Activated CD8-positive, alpha-beta memory T cell treated with anti-CD3 and anti-CD28 coated beads for 1 hour (primary cell): Measurements from ENCODE around the gene MGAT4B.

Experiments
- DNase-seq, 2 donors: peaks; one replicate each; pipeline ENCODE4 v3.0.0-alpha.2; 2020; ENCODE audit warnings: low read depth in 1 of 2; ENCODE audit errors: extremely low read depth in 1 of 2

MGAT4B gene

GRCh38 chr5:179827680-179828079 lies 21.0 kb upstream of the MGAT4B start:
- DNase-seq = no peak

DNA sequence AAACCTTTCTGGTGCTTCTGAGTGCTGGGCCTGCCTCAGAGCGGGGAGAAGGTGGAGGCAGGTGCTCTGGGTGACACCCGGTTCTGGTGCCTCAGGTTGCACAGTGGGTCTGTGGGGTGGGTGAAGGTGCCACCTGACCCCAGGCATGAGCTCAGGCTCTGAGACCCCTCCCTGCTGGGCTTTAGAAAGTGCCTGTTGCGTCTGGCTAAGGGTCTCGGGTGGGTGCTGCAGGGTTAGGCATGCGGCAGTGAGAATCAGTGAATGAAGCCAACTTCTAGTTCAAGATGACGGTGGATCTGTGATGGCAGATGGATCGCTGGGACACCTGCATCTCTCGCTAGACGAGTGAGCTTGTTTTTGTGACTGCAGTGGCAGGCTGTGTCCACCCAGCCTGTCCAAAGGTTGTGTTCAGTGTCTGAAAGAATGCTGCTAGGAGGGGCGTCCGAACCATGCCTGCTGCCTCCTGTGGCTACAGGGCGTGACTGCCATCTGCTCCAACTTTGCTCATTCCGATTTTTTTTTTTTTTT lies 19.1 kb upstream of the MGAT4B start:
- no peak for DNase-seq

DNA sequence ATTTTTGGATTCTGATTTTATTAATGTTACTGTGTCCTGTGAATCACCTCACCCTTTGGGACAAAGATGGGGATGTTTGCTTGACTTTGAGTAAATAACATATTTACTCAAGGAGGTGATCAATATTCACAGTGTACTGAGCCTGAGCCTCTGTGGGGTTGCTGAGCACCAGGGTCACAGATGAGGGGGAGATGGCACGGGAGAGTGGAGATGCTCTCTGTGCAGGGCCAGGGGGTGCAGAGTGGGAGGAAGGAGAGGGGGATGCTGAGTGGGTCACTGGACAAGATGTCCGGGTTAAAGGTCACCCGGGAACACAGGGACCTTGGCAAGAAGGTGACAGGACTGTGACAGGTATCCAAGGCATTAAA lies 18.1 kb upstream of the MGAT4B start:
- no peak for DNase-seq

DNA sequence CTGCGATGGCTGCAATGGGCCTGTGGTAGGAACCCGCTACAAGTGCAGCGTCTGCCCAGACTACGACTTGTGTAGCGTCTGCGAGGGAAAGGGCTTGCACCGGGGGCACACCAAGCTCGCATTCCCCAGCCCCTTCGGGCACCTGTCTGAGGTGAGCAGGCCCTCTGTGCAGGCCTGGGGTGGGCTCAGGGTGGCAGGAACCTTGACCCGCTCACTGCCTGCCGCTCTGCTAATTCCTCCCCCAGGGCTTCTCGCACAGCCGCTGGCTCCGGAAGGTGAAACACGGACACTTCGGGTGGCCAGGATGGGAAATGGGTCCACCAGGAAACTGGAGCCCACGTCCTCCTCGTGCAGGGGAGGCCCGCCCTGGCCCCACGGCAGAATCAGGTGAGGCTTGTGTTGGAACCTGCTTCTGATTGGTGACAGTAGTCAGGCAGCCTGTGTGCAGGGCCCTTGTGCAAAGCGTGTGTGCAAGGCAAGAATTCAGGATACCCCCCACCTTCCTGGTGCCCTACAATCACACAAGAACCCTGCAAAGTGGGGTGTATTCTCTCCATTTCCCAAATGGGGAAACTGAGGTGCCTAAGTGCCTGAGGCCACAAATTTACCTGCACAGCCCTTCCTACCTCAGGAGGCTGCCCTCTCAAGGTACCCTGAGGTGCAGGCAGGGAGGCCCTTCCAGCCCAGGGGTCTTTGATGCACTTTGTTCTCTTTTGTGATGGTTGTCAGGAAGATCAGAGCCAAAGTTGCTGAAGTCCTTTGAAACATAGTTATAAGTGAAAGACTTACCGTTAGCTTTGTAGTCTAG lies 17.5 kb upstream of the MGAT4B start:
- DNase-seq = no peak

DNA sequence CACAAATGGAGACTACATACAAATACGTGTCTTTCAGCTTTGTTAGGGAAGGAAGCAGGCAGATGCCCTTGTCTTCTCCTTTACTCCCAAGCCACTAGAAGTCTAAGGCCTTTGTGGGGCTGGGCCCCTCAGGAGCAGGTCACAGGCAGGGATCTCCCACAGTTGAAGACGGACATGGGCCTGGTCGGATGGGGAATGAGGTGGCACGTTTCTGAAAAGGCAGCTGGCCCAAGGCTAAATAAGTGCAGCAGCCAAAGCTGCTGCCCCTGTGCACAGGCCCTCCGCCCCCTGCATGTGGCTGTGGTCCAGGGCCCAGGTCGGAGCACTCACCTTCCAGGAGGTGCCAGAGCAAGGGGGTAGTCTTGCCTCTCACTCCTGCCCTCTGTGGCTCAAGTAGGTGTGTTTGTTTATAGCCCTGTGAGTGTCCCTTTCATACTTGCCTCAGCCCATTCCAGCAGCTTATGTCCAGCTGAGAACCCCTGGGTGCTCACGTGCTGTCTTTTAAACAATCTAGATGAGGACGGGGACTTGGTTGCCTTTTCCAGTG lies 15.9 kb upstream of the MGAT4B start:
- DNase-seq = no peak

- no peak for DNase-seq
Observed at GRCh38 chr5:179822059-179822432, 15.4 kb upstream of the MGAT4B start.

DNA sequence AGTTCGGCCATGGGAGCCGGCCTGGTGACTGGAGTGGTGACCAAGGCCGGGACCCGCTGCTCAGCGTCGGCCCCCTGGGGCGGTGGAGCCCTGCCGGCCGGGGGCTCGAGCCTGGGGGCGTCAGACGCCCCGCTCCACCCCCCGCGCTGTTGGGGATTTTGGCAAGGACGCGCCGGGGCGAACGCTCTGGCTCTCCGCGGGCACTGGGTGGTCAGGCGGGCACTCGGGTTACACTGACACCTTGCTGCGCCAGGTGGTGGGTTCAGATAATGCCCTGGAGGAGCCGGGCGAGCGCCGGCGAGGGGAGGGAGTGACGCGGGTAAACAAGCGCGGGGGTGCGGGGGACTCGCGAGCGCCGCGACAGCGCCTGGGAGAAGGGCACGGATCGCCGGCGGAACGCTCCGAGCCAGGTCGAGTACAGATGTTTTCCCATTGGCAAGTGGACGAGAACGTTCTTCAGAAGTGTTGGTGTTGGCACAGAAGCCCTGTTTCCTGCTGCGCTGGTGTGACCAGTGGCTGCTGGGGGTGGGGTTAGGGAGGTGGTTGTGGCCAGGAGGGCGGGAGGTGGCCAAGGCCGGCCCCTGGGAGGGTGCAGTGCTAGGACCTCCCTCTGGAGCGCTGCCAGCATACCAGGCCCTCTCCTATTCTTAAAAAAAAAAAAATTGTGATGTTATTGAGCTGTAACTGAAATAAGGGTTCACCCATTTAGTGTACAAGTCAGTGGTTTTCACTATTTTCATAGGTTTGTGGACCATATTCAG lies 14.8 kb upstream of the MGAT4B start:
- peak; percentile 62 to 72 for DNase-seq

DNA sequence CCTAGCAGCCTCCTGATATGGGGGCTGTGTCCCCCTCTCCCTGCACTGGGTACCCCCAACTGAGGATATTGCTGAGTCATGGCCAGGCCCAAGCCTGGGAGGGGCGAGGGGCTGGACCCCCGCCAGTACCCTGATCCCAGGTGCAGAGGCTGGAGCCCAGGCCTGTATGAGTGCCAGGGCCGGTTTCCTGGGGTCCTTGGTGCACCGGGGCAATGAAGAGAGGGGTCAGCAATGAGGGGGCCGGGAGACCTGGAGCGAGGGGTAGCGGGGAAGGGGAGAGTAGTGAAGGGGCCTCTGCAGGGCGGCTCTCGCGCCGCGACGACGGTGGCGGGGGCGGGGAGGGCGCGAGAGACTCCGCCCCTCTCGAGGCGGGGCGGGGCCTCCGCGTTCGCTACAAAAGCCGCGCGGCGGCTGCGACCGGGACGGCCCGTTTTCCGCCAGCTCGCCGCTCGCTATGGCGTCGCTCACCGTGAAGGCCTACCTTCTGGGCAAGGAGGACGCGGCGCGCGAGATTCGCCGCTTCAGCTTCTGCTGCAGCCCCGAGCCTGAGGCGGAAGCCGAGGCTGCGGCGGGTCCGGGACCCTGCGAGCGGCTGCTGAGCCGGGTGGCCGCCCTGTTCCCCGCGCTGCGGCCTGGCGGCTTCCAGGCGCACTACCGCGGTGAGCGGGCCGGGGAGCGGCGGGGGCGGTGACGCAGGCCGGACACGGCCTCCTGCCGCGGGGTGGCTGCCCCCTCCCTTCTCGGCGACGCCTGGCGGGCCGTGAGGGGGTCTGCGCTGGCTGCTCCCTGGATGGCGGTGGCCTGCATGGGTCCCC lies 14.0 kb upstream of the MGAT4B start, which contains the start of gene SQSTM1:
Gene SQSTM1 (plus strand): TSS at position 423 of the 815 bp plus-strand sequence. CDS start 32 bp downstream, at position 455.
- DNase-seq = peak in 1 of 2 donors; percentile 75

- no peak for DNase-seq
Observed at GRCh38 chr5:179820127-179820482, 13.4 kb upstream of the MGAT4B start.

DNA sequence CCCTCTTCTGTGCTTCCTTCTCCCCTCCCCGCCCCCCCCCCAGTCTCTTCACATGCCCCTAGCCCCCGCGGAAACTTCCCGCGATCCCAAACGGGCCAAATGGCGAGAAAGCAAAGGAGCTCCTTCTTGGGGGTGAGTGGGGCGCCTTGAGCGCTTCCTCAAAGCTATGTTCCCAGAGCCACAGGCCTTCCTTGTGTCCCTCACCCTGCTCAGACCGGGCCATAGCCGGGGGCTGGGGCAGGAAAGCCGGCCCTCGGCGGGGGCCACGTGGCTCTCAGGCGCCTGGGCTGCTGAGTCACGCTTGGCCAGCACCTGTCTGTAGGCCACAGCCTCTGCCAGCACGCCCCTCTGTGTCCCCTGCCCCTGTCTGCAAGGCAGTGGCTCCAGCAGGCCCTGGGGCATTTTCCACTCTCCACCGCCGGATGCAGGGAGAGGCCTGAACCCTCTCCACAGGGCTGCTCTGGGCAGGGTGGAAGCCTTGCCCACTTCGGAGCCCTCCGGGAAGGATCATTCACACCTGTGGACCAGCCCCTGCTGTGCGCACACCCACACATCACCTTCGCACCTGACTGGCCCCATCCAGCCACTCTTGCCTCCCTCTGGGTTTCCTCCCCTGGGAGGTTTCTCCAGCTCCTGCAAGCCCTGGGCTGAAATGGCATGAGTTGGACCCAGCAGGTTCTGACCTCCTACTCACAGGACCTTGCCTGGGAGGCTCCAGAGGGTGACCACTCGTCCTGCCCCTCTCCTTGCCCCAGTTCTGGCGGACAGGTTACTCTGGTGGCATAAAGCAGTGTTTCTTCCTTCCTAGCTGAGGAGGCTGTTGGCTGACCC lies 12.8 kb upstream of the MGAT4B start:
- DNase-seq = no peak

- peak; percentile 66 to 79 for DNase-seq
Observed at GRCh38 chr5:179818746-179819295, 12.2 kb upstream of the MGAT4B start.

- DNase-seq = no peak
Observed at GRCh38 chr5:179817890-179818745, 11.5 kb upstream of the MGAT4B start.

DNA sequence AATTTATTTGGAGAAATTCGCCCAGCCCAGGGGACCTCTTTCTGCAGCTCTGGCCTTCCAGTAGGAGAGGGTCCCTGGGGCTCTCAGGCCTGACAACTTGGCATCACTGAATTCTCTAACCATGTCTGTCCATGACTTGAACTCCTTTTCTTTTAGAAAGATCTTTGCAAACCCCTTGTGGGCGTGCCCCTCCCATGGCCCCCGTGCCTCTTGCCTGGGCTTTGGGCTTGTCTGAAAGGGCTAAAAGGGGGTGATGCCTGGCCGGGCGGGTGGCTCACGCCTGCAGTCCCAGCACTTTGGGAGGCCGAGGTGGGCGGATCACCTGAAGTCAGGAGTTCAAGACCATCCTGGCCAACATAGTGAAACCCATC lies 10.8 kb upstream of the MGAT4B start:
- DNase-seq = no peak

DNA sequence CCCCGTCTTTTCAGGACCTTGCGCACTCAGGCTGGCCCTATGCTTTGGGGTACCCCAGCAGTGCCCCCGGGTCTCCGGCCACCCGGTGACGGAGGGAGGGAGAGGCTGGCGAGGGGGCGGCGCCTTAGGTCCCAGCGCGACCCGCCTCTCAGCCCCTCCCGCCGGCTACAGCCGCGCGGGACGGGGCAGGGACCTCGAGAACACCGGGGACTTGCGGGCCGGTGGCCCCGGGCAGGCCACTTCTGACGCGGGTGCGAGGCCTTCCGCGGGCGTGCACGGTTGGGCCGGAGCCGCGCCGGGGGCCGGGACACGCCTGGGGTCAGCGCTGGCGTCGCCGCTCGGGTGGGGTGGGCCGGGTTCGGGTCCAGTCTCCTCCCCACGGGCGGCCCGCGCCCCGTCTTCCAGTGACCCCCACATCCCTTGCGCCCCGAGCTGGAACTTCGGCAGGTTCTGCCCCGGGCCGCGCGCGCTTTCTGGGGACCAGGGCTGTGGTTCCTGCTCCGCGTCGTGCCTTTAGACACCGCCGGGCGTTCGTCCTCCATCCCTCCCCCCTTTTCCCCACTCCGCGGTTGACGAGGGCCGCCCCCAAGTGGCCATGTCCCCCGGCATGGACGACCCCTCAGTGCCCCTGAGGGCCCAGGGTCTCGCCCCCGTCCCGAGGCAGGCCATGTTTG lies 10.3 kb upstream of the MGAT4B start:
- no peak for DNase-seq

DNA sequence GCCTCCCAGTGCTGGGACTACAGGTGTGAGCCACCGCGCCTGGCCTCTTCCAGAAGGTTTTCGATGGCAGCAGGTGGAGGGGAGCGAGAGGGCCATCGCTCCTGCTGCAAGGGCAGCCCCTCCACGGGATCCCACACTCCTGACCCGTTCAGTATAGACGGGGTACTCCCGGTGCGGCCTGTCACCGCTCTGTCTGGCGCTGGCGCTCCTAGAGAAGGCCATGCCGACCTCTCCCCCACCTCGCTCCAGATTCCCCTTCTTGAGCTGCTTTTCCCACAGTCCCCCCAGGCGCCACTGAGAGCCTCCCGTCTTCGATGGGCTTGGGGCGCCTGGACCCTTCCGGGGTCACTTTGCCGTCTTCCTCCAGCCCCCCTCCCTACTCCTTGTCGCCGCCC lies 9.7 kb upstream of the MGAT4B start:
- no peak for DNase-seq

DNA sequence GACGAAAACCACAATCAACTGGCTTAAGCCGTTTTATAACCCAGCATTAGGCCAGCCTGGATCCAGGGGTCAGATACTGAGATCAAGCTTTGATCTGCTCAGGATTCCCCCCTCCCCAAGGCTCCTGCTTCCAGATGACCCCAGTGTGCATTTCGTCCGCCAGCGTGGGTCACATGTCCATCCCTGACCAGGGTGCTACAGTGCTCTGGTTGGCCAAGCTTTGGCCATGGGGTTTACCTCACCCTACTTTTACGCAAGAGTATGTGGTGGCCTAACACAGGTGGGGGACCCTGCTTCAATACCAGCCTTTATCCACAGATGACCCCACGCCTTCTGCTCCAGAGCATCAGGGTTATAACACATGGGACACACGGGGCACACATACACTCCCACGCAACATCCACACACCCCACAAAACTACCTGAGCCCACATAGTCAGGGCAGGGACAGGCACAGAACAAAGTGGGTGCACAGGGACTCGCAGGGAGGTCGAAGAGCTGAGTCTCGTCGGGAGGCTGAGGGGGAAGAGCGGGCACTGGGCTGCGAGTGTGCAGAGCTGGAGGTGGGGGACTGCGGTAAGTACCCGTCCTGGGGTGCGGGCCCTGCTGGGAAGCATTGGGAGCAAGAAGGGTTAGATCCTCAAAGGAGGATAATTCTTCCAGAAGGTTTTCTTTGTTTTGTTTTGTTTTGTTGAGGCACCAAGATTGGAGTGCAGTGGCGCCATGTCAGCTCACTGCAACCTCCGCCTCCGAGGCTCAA lies 9.0 kb upstream of the MGAT4B start:
- DNase-seq = no peak

GRCh38 chr5:179814090-179814489 lies 7.4 kb upstream of the MGAT4B start:
- no peak for DNase-seq
